ENCODE results near the gene SPOCK1. TPM values are rescaled to one million over a fixed set of nuclear protein-coding genes. Genes with fewer than 3 reads are reported as not detected.

Gene SPOCK1
- total and polyA plus RNA-seq, 9 of the 15 experiments (the other 6 are each of a cell fraction or from before 2014, with no cell fraction given): 0.01 to 0.35 (median 0.04) TPM; not detected in 6

DNA sequence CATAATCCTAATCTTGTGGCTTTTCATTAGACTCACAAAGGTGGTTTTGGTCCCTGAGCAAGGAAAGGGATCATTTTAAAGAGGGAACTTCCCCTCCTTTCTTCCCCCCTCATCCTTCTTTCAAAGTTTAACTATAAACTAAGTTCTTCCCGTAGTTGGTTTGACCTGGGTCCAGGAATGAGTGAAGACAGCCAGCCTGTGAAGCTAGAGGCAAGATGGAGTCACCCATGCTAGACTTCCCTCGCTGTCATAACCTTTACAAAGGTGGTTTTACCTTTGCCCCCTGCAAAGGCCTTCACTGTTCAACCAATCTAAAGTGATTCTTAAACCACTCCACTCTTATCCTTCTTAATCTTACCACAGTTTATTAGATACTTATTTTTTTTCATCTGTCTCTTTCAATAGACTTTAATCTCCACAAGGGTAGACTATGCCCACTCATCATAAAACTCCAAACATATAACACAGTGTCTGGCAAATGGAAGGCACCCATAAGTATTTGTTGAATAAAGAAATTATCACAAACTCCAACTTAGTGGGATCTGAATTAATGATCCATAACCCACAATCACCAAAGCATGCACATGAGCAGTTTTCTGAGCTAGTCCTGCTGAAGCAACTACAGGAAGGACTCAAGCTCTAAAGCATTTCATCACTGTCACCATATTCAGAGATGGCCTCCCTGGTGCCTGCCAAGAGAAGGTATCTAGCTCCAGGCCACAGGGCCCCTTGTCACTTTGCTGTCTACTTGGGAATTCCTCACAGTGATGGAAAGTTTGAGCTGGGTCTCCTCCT, 369.0 kb downstream of the SPOCK1 start (continued):
- TF ChIP-seq PHF21A (IDR thresholded peaks at IDR 0.05; ENCODE audit: borderline replicate concordance, low read depth): no peak
- TF ChIP-seq SUPT5H (IDR thresholded peaks at IDR 0.05): no peak
- no peak for TF ChIP-seq SNIP1 (IDR thresholded peaks at IDR 0.05; ENCODE audit: low read depth)

DNA sequence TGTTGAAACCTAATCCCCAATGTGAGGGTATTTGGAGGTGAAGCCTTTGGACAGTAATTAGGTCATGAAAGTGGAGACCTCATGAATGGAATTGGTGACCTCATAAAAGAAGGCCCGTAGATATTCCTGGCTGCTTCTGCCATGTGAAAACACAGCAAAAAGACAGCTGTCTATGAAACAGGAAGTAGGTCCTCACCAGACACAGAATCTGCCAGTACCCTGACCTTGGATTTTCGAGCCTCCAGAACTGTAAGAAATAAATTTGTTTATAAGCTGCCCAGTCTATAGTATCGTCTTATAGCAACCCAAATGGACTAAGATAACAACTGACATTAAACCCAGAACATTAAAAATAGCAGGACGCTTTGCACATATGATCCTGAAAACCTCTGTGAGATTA, 371.1 kb downstream of the SPOCK1 start:
- 0% methylated on average over 4 of the region's 4 CpGs for WGBS (ENCODE audit: insufficient coverage, low coverage, missing lambda C conversion rate)
- H3K27me3 ChIP-seq (ENCODE audit: control insufficient read depth in 2 of 2, insufficient read depth in 2 of 2, low read length in 2 of 2): no peaks in the 10 kb centered on the region; a peak in 1 of 5 replicates
- H3K36me3 ChIP-seq (ENCODE audit: control insufficient read depth, insufficient read depth, low read length): no peaks in the 10 kb centered on the region
- no peak overlapping the region for H3K9ac ChIP-seq (ENCODE audit: insufficient read depth in 1 of 2, low read depth in 2 of 2, low read length in 2 of 2)
- no TSS peak for BruUV-seq (replicated peaks)
- FAIRE-seq (no peak), ATAC-seq (no peak), DNase-seq (ENCODE audit: extremely low read depth in 1 of 4, low spot score in 3 of 4) (no peak)
- H3K27ac ChIP-seq (ENCODE audit: extremely low read depth, low read depth, low read length): no peak overlapping the region
- H3K4me1 ChIP-seq (replicated peaks in 1 of 2; ENCODE audit: control insufficient read depth in 2 of 2, insufficient read depth in 2 of 2, low read length in 2 of 2): no peaks in the 10 kb centered on the region
- no peak overlapping the region for H3K4me3 ChIP-seq
- ChIA-PET CTCF (ENCODE audit: low intra/inter-chr PET ratio) (no interaction called here), POLR2A (no interaction called here)
- no peaks in the 10 kb centered on the region for H3K79me2 ChIP-seq (ENCODE audit: control insufficient read depth, insufficient read depth, low read length)
- H4K20me1 ChIP-seq (replicated peaks; ENCODE audit: control insufficient read depth, insufficient read depth, low read length): no peaks in the 10 kb centered on the region
- in situ Hi-C loops (cut with MboI) (no loop called here), intact Hi-C loops (cut with micrococcal nuclease) (no loop called here)
- H2AFZ ChIP-seq (ENCODE audit: low read depth, low read length): no peak overlapping the region
- no peaks in the 10 kb centered on the region for H3K9me1 ChIP-seq (ENCODE audit: control insufficient read depth, insufficient read depth, low read length)
- no peaks in the 10 kb centered on the region for H3K9me3 ChIP-seq (replicated peaks; ENCODE audit: control insufficient read depth, insufficient read depth, low read depth, low read length)
- H3K4me2 ChIP-seq (ENCODE audit: insufficient read depth, low read length): no peak overlapping the region
- TF ChIP-seq PURB (CRISPR knock-in tag; IDR thresholded peaks at IDR 0.05; ENCODE audit: low read depth): no peak
- no peak for TF ChIP-seq HNRNPLL (IDR thresholded peaks at IDR 0.05; ENCODE audit: low read depth, low read length, poor library complexity, severe bottlenecking)
- TF ChIP-seq NUFIP1 (IDR thresholded peaks at IDR 0.05; ENCODE audit: partially characterized antibody): no peak
- no peak for TF ChIP-seq HNRNPK (IDR thresholded peaks at IDR 0.05; ENCODE audit: low read depth, low read length, poor library complexity, severe bottlenecking)
- TF ChIP-seq, protein P1, sequence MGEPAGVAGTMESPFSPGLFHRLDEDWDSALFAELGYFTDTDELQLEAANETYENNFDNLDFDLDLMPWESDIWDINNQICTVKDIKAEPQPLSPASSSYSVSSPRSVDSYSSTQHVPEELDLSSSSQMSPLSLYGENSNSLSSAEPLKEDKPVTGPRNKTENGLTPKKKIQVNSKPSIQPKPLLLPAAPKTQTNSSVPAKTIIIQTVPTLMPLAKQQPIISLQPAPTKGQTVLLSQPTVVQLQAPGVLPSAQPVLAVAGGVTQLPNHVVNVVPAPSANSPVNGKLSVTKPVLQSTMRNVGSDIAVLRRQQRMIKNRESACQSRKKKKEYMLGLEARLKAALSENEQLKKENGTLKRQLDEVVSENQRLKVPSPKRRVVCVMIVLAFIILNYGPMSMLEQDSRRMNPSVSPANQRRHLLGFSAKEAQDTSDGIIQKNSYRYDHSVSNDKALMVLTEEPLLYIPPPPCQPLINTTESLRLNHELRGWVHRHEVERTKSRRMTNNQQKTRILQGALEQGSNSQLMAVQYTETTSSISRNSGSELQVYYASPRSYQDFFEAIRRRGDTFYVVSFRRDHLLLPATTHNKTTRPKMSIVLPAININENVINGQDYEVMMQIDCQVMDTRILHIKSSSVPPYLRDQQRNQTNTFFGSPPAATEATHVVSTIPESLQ (CRISPR knock-in tag; IDR thresholded peaks at IDR 0.05): no peak
- no peak for TF ChIP-seq DNMT1 (IDR thresholded peaks at IDR 0.05)
- no peak for TF ChIP-seq SLC30A9 (CRISPR knock-in tag; IDR thresholded peaks at IDR 0.05)
- no peak for TF ChIP-seq SNIP1 (IDR thresholded peaks at IDR 0.05; ENCODE audit: low read depth)
- TF ChIP-seq COPS2 (conservative IDR thresholded peaks at IDR 0.05): no peak
- TF ChIP-seq XRCC4 (IDR thresholded peaks at IDR 0.05; ENCODE audit: extremely low read depth, insufficient read depth, insufficient read length): no peak
- TF ChIP-seq, protein P2, sequence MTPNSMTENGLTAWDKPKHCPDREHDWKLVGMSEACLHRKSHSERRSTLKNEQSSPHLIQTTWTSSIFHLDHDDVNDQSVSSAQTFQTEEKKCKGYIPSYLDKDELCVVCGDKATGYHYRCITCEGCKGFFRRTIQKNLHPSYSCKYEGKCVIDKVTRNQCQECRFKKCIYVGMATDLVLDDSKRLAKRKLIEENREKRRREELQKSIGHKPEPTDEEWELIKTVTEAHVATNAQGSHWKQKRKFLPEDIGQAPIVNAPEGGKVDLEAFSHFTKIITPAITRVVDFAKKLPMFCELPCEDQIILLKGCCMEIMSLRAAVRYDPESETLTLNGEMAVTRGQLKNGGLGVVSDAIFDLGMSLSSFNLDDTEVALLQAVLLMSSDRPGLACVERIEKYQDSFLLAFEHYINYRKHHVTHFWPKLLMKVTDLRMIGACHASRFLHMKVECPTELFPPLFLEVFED (CRISPR knock-in tag; conservative IDR thresholded peaks at IDR 0.05): no peak
